ENCODE data around the gene PYCR2. TPM values are rescaled to one million over a fixed set of nuclear protein-coding genes. Genes with fewer than 3 reads are reported as not detected.

PYCR2 gene
- polyA plus RNA-seq, 1 donor = 52.5 TPM

- no peak for DNase-seq
Observed at GRCh38 chr1:225879521-225880221, 44.4 kb downstream of the PYCR2 start.

- DNase-seq = no peak
Observed at GRCh38 chr1:225878282-225878681, 45.8 kb downstream of the PYCR2 start.

- no peak for DNase-seq
Observed at GRCh38 chr1:225877580-225877979, 46.5 kb downstream of the PYCR2 start.

GRCh38 chr1:225876900-225877510 lies 47.0 kb downstream of the PYCR2 start:
- no peak for DNase-seq

- DNase-seq = no peak
Observed at GRCh38 chr1:225875044-225875815, 48.8 kb downstream of the PYCR2 start.

GRCh38 chr1:225874431-225874830 lies 49.6 kb downstream of the PYCR2 start:
- DNase-seq = no peak

- DNase-seq = no peak
Observed at GRCh38 chr1:225873281-225873850, 50.7 kb downstream of the PYCR2 start.

GRCh38 chr1:225872075-225872430 lies 52.0 kb downstream of the PYCR2 start:
- DNase-seq = no peak

- no peak for DNase-seq
Observed at GRCh38 chr1:225871359-225872074, 52.5 kb downstream of the PYCR2 start.

GRCh38 chr1:225870911-225871310 lies 53.1 kb downstream of the PYCR2 start:
- no peak for DNase-seq

Other genes with a start within 250 kb of the PYCR2 start
- 469 TPM for gene SRP9, start 146.4 kb downstream of the PYCR2 start, polyA plus RNA-seq (ENCODE audit: insufficient read length)
- 59.0 TPM for gene EPHX1, start 114.1 kb downstream of the PYCR2 start, polyA plus RNA-seq (ENCODE audit: insufficient read length)
- 82.2 TPM for gene TMEM63A, start 41.9 kb downstream of the PYCR2 start, polyA plus RNA-seq (ENCODE audit: insufficient read length)
- 3.6 TPM for gene LEFTY1, start 35.1 kb downstream of the PYCR2 start, polyA plus RNA-seq (ENCODE audit: insufficient read length)
- 0.98 TPM for gene LEFTY2, start 17.0 kb upstream of the PYCR2 start, polyA plus RNA-seq (ENCODE audit: insufficient read length)
- 22.2 TPM for gene SDE2, start 75.1 kb upstream of the PYCR2 start, polyA plus RNA-seq (ENCODE audit: insufficient read length)
- 1,261 TPM for gene H3-3A, start 138.5 kb upstream of the PYCR2 start, polyA plus RNA-seq (ENCODE audit: insufficient read length)

All from left kidney (tissue), 2 donors.